Measurements from ENCODE around the gene COPB1. TPM values are rescaled to one million over a fixed set of nuclear protein-coding genes. Genes with fewer than 3 reads are reported as not detected.
"Not testable (repeated sequence)": the region's sequence is repeated elsewhere in the genome, so short reads cannot be mapped to it uniquely, and the experiment has no call there.

COPB1 gene
- total and polyA plus RNA-seq, 9 donors, result 77.5 to 128 (median 94.3) TPM

DNA sequence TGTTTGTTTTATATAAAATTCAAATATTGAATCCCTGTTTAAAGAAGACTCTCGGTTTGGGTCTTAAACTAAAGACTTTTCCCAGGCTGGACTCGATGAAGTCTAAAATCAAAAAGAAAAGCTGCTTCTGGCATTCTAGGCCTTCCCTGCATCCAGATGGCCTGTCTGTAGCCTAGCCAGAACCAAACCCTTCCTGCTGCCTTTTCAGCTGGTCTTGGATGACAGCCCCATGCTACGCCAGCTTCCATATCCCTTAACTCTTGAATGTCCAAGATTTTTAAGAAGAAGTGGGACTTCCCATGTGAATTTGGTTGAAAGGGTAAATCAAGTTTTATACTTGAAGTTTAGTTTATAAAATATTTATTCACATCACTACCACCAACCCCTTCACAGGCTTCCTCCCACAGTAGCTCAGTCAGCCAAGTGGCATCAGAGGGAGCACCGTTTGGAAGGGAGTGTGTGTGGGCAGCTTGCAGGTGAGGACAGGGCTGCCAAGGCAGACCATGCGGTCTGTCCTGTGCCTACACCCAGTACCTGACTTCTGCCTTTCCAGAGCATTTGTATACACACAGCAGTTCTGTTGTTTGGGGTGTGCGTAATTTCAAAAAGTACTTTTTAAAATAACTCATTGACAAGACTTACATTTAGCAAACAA lies 38.8 kb upstream of the COPB1 start:
- Histone ChIP-seq H3K4me1 (ENCODE audit: control insufficient read depth, insufficient read depth, low read length) (no peaks in the 10 kb centered on the region), H3K9me3 (replicated peaks; ENCODE audit: control insufficient read depth, low read depth, low read length) (no peaks in the 10 kb centered on the region), H3K27ac (ENCODE audit: low read length) (no peak overlapping the region), H3K4me3 (ENCODE audit: low read length) (no peak overlapping the region), H3K36me3 (ENCODE audit: control insufficient read depth, insufficient read depth, low read length) (no peaks in the 10 kb centered on the region), H3K27me3 (ENCODE audit: control insufficient read depth, insufficient read depth, low read length) (no peaks in the 10 kb centered on the region)
- 23% methylated on average over 2 of the region's 6 CpGs for WGBS (ENCODE audit: insufficient coverage)
- peak; percentile 27 for DNase-seq

DNA sequence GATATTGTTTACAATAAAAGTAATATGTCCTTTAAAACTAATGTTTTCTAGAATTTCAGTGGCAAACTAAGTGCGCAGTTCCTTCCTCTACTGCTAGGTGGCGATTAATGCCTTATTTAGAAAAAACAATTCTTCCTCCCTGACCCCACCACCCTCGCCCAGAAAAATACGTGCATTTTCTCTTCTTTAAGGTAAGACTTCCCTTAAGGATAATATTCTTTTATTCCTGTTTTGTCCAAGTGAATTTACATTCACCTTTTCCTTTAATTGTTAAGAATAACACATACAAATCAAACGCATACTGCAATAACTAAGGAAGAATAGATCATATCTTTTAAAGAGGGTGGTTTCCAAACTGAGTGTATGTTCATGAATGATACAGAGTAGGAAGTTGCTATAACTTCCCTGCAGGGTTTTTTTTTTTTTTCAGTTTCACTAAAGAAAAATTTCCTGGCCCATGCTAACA lies 37.6 kb upstream of the COPB1 start:
- WGBS (ENCODE audit: insufficient coverage), result 0% methylated on average over 1 of the region's 5 CpGs
- peak; percentile 47 for DNase-seq
- no peaks in the 10 kb centered on the region for H3K9me3 ChIP-seq (replicated peaks; ENCODE audit: control insufficient read depth, low read depth, low read length)
- no peaks in the 10 kb centered on the region for H3K4me1 ChIP-seq (ENCODE audit: control insufficient read depth, insufficient read depth, low read length)
- H3K27ac ChIP-seq (ENCODE audit: low read length), result no peak overlapping the region
- no peaks in the 10 kb centered on the region for H3K27me3 ChIP-seq (ENCODE audit: control insufficient read depth, insufficient read depth, low read length)
- no peaks in the 10 kb centered on the region for H3K36me3 ChIP-seq (ENCODE audit: control insufficient read depth, insufficient read depth, low read length)
- H3K4me3 ChIP-seq (ENCODE audit: low read length), result no peak overlapping the region

DNA sequence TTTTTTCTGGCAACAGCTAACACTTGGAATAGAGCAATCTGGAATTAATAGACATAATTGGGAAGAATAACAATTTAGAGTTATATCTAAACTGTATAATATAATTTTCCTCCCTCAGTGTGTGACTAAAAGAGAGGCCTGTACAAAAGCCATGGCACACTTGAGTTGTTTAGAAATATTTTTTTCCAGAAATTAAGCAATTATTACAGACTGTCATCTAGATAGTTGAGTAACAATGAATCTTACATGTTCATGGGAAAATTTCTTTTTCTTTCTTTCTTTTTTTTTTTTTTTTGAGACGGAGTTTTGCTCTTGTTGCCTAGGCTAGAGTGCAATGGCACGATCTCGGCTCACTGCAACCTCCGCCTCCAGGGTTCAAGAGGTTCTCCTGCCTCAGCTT lies 35.6 kb upstream of the COPB1 start:
- not testable (repeated sequence) for H3K9me3 ChIP-seq (replicated peaks; ENCODE audit: control insufficient read depth, low read depth, low read length); H3K27me3 ChIP-seq (ENCODE audit: control insufficient read depth, insufficient read depth, low read length); H3K27ac ChIP-seq (ENCODE audit: low read length); H3K4me3 ChIP-seq (ENCODE audit: low read length); H3K4me1 ChIP-seq (ENCODE audit: control insufficient read depth, insufficient read depth, low read length); DNase-seq; H3K36me3 ChIP-seq (ENCODE audit: control insufficient read depth, insufficient read depth, low read length)
- WGBS (ENCODE audit: insufficient coverage), result 89% methylated on average over 3 of the region's 4 CpGs

DNA sequence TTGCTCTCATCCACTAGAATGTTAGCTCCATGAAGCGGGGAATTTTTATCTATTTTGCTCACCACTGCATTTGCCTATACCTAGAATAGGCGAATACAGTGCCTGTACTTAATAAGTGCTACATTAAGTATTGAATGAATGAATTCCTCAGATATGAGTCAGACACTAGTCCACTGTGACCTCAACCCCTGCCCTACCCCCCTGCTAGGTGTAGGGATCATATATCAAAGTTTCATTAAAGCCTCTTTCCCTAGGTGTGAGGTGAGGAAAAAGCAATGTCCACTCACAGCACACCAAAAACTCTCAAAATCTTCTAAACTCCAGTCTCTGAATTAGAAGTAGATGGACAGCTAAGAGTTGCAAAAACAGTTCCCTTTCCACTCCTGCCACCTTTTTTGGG lies 30.3 kb upstream of the COPB1 start:
- no peaks in the 10 kb centered on the region for H3K36me3 ChIP-seq (ENCODE audit: control insufficient read depth, insufficient read depth, low read length)
- no CpG with 5 or more reads among the region's 2 CpGs for WGBS (ENCODE audit: insufficient coverage)
- DNase-seq, result no peak
- no peaks in the 10 kb centered on the region for H3K27me3 ChIP-seq (ENCODE audit: control insufficient read depth, insufficient read depth, low read length)
- H3K4me1 ChIP-seq (ENCODE audit: control insufficient read depth, insufficient read depth, low read length), result no peaks in the 10 kb centered on the region
- no peaks in the 10 kb centered on the region for H3K9me3 ChIP-seq (replicated peaks; ENCODE audit: control insufficient read depth, low read depth, low read length)
- H3K27ac ChIP-seq (ENCODE audit: low read length), result no peak overlapping the region
- H3K4me3 ChIP-seq (ENCODE audit: low read length), result no peak overlapping the region

DNA sequence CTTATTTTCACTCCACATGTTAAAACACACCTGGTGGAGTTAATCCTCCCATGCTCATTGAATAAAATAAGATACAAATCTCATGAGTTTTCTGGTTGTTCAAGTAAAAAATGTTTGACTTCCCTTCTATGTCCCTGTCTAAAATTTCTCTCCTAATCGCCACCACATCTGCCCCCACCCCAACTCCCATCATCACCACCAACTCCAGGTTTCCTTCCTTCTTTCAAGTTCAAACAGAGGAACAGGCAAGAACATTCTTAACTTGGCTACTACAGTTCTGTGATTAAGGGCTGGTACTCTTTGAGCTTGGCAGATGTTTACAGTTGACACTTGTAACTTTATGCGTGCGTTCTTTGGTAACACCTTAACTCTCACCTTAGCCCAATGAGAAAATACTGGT lies 29.7 kb upstream of the COPB1 start:
- H3K4me1 ChIP-seq (ENCODE audit: control insufficient read depth, insufficient read depth, low read length), result no peaks in the 10 kb centered on the region
- no peaks in the 10 kb centered on the region for H3K27me3 ChIP-seq (ENCODE audit: control insufficient read depth, insufficient read depth, low read length)
- H3K36me3 ChIP-seq (ENCODE audit: control insufficient read depth, insufficient read depth, low read length), result no peaks in the 10 kb centered on the region
- no peak for DNase-seq
- no peaks in the 10 kb centered on the region for H3K9me3 ChIP-seq (replicated peaks; ENCODE audit: control insufficient read depth, low read depth, low read length)
- H3K27ac ChIP-seq (ENCODE audit: low read length), result no peak overlapping the region
- WGBS (ENCODE audit: insufficient coverage), result no CpG with 5 or more reads among the region's 3 CpGs
- H3K4me3 ChIP-seq (ENCODE audit: low read length), result no peak overlapping the region

GRCh38 chr11:14522801-14523200 lies 23.2 kb upstream of the COPB1 start:
- H3K4me3 ChIP-seq (ENCODE audit: low read length), result no peak overlapping the region
- peaks cover 6% of the 10 kb centered on the region for H3K4me1 ChIP-seq (ENCODE audit: control insufficient read depth, insufficient read depth, low read length)
- H3K27me3 ChIP-seq (ENCODE audit: control insufficient read depth, insufficient read depth, low read length), result no peaks in the 10 kb centered on the region
- H3K36me3 ChIP-seq (ENCODE audit: control insufficient read depth, insufficient read depth, low read length), result peaks cover 7% of the 10 kb centered on the region
- no peak for DNase-seq
- no peaks in the 10 kb centered on the region for H3K9me3 ChIP-seq (replicated peaks; ENCODE audit: control insufficient read depth, low read depth, low read length)
- H3K27ac ChIP-seq (ENCODE audit: low read length), result no peak overlapping the region
- WGBS (ENCODE audit: insufficient coverage), result no CpG with 5 or more reads among the region's 1 CpG

- Histone ChIP-seq H3K4me1 (ENCODE audit: control insufficient read depth, insufficient read depth, low read length) (peaks cover 6% of the 10 kb centered on the region), H3K27ac (ENCODE audit: low read length) (no peak overlapping the region), H3K4me3 (ENCODE audit: low read length) (no peak overlapping the region), H3K9me3 (replicated peaks; ENCODE audit: control insufficient read depth, low read depth, low read length) (no peaks in the 10 kb centered on the region), H3K27me3 (ENCODE audit: control insufficient read depth, insufficient read depth, low read length) (no peaks in the 10 kb centered on the region), H3K36me3 (ENCODE audit: control insufficient read depth, insufficient read depth, low read length) (peaks cover 9% of the 10 kb centered on the region)
- WGBS (ENCODE audit: insufficient coverage), result no CpG with 5 or more reads among the region's 1 CpG
- DNase-seq, result no peak
Measured at GRCh38 chr11:14522245-14522644, 22.6 kb upstream of the COPB1 start.

- no peaks in the 10 kb centered on the region for H3K27me3 ChIP-seq (ENCODE audit: control insufficient read depth, insufficient read depth, low read length)
- no peaks in the 10 kb centered on the region for H3K9me3 ChIP-seq (replicated peaks; ENCODE audit: control insufficient read depth, low read depth, low read length)
- no peak for DNase-seq
- 0% methylated on average over 1 of the region's 11 CpGs for WGBS (ENCODE audit: insufficient coverage)
- peak overlapping the region; percentile 63 for H3K4me3 ChIP-seq (ENCODE audit: low read length)
- H3K27ac ChIP-seq (ENCODE audit: low read length), result peak overlapping the region; percentile 93
- peaks cover 6% of the 10 kb centered on the region for H3K4me1 ChIP-seq (ENCODE audit: control insufficient read depth, insufficient read depth, low read length)
- H3K36me3 ChIP-seq (ENCODE audit: control insufficient read depth, insufficient read depth, low read length), result peaks cover 16% of the 10 kb centered on the region
Measured at GRCh38 chr11:14520747-14521151, 21.1 kb upstream of the COPB1 start.

GRCh38 chr11:14519917-14520746 lies 20.5 kb upstream of the COPB1 start, which contains the start of gene PSMA1:
PSMA1 (minus strand) TSS chr11:14520386; CDS start chr11:14520299, 87 bp downstream.
- 0% methylated on average over 48 of the region's 56 CpGs for WGBS (ENCODE audit: insufficient coverage)
- DNase-seq, result peak; percentile 99

GRCh38 chr11:14519597-14519916 lies 19.9 kb upstream of the COPB1 start:
- H3K9me3 ChIP-seq (replicated peaks; ENCODE audit: control insufficient read depth, low read depth, low read length), result no peaks in the 10 kb centered on the region
- WGBS (ENCODE audit: insufficient coverage), result 0% methylated on average over 7 of the region's 10 CpGs
- H3K4me1 ChIP-seq (ENCODE audit: control insufficient read depth, insufficient read depth, low read length), result peaks cover 6% of the 10 kb centered on the region
- DNase-seq, result no peak
- H3K27me3 ChIP-seq (ENCODE audit: control insufficient read depth, insufficient read depth, low read length), result no peaks in the 10 kb centered on the region
- H3K4me3 ChIP-seq (ENCODE audit: low read length), result peak overlapping the region; percentile 63
- peaks cover 20% of the 10 kb centered on the region for H3K36me3 ChIP-seq (ENCODE audit: control insufficient read depth, insufficient read depth, low read length)
- H3K27ac ChIP-seq (ENCODE audit: low read length), result peak overlapping the region; percentile 93

More at GRCh38 chr11:14519917-14520746, 20.5 kb upstream of the COPB1 start, which contains the start of gene PSMA1:
- peak within 1 kb of the TSS; percentile 93 for H3K27ac ChIP-seq (ENCODE audit: low read length)
- peaks cover 16% of the 10 kb centered on the region for H3K36me3 ChIP-seq (ENCODE audit: control insufficient read depth, insufficient read depth, low read length)
- H3K4me1 ChIP-seq (ENCODE audit: control insufficient read depth, insufficient read depth, low read length), result peaks cover 6% of the 10 kb centered on the region
- peak within 1 kb of the TSS; percentile 63 for H3K4me3 ChIP-seq (ENCODE audit: low read length)
- H3K27me3 ChIP-seq (ENCODE audit: control insufficient read depth, insufficient read depth, low read length), result no peaks in the 10 kb centered on the region
- H3K9me3 ChIP-seq (replicated peaks; ENCODE audit: control insufficient read depth, low read depth, low read length), result no peaks in the 10 kb centered on the region

All from muscle of leg (tissue), 11 donors.